MCF 10A (cell line): ENCODE results near the gene CFAP97. TPM values are rescaled to one million over a fixed set of nuclear protein-coding genes. Genes with fewer than 3 reads are reported as not detected.

ENCODE experiments used
- Bru-seq: library from RNA; stranded (reverse); fragments of 400-500 nt; gene quantifications from one replicate; lab custom pipeline; 2021; lab: Mats Ljungman, UMichigan
- BruChase-seq, 2 experiments: library from RNA; stranded (reverse); fragments of 400-500 nt; gene quantifications; one replicate each; lab custom pipeline; 2021; lab: Mats Ljungman, UMichigan
- BruUV-seq: library from RNA; stranded (reverse); fragments of 400-500 nt; replicated peaks from 2 replicates; lab custom pipeline; 2021; lab: Mats Ljungman, UMichigan
- CTCF ChIA-PET: fragments of 300-600 bp; sonication (Branson Sonifier 250); formaldehyde crosslinking; extraction: SDS; loops from one replicate; lab custom pipeline; 2021; ENCODE audit warnings: antibody characterized with exemption, inconsistent platforms; lab: Yijun Ruan, JAX
- POLR2A ChIA-PET: fragments of 300-600, 350-650 bp; sonication (Branson Sonifier 250); formaldehyde crosslinking; extraction: SDS; loops from one replicate; lab custom pipeline; 2020; ENCODE audit warnings: antibody characterized with exemption, inconsistent platforms; lab: Yijun Ruan, JAX
- DNase-seq: peaks from one replicate; pipeline ENCODE4 v3.0.0-alpha.2; 2018; ENCODE audit not compliant: unreplicated experiment
- H3K27ac Mint-ChIP-seq: one replicate; pipeline ENCODE4 v1.8.0; 2022; ENCODE audit warnings: mild to moderate bottlenecking, low read depth, mixed read lengths; ENCODE audit not compliant: unreplicated experiment
- H3K27me3 Mint-ChIP-seq: one replicate; pipeline ENCODE4 v1.8.0; 2022; ENCODE audit warnings: mixed read lengths; ENCODE audit not compliant: insufficient read depth, unreplicated experiment
- H3K36me3 Mint-ChIP-seq: one replicate; pipeline ENCODE4 v1.8.0; 2022; ENCODE audit warnings: mild to moderate bottlenecking, moderate library complexity, mixed read lengths; ENCODE audit not compliant: insufficient read depth, unreplicated experiment
- H3K4me1 Mint-ChIP-seq: one replicate; pipeline ENCODE4 v1.8.0; 2022; ENCODE audit warnings: mixed read lengths; ENCODE audit not compliant: insufficient read depth, unreplicated experiment
- H3K4me3 Mint-ChIP-seq: one replicate; pipeline ENCODE4 v1.8.0; 2022; ENCODE audit warnings: mild to moderate bottlenecking, moderate library complexity, mixed read lengths; ENCODE audit not compliant: unreplicated experiment
- H3K9me3 Mint-ChIP-seq: one replicate; pipeline ENCODE4 v1.8.0; 2022; ENCODE audit warnings: mixed read lengths; ENCODE audit not compliant: unreplicated experiment
- intact Hi-C: fragments of 100-400 bp; cut with micrococcal nuclease; formaldehyde crosslinking; loops from 2 replicates; pipeline ENCODE4 v1.14.1; 2022
- long read RNA-seq: library from polyadenylated mRNA; stranded (forward); transcript quantifications from one replicate; pipeline ENCODE4 v2.0.0, GENCODE V29; 2022
- total RNA-seq: library from RNA; stranded (reverse); gene quantifications from 2 replicates; pipeline ENCODE4 v1.2.3, GENCODE V29; 2022
- TF ChIP-seq, protein P1 (sequence below): fragments of 200-600 bp; IDR thresholded peaks from one replicate; pipeline ENCODE4 v1.8.0; 2022; ENCODE audit warnings: antibody characterized with exemption, mild to moderate bottlenecking; ENCODE audit not compliant: unreplicated experiment

The CFAP97 gene
- total RNA-seq (80.2 and 95.0 TPM in 2 replicates), Bru-seq, nascent RNA (percentile 83 among the genes with signal in this experiment), BruChase-seq, experiment 1, labeled RNA remaining after a 6-hour chase (percentile 95 among the genes with signal in this experiment), BruChase-seq, experiment 2, labeled RNA remaining after a 2-hour chase (percentile 88 among the genes with signal in this experiment)
- long read RNA-seq, full-length matches to known transcripts: 219 of 353 reads
- long read RNA-seq, partial matches to known transcripts: 12 of 353 reads
- long read RNA-seq, other reads (novel, unspliced or antisense): 122 of 353 reads

DNA sequence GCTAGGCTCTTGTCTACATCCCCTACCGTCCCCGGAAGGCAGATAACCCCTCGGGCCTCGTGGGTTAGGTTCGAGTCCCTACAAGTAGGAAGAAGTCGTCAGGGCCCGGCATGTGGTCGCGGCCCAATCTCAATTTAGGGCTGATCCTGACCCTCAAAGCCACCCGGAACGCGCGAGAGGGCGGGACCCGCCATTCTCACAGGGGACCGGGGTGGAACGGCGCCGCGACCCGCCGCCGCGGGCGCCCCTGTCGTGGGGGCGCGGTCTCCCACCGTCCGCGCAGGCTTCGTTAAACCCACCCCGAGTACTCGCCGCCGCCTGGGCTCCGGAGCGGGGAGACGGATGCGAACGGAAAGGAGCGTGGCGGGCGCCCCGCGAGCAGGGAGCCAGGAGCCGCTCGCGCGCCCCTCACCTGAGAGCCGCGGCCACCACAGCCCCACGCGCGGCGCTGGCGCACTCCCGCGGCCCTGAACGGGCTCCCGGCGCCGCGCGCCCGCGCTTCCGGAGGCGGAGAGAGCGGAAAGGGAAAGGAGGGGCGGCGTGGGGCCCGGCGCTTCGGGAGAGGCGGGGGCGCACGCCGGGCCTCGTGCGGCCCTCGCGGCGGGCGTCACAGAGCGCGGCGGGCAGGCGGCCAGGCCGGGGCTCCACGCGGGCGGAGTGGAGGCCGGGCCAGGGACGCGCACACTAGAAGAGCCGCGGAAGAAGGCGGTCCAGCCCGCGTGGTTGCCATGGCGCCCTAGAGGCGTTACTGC, at the start of gene CFAP97:
Gene CFAP97, minus strand, starts transcription at position 515 of the 752 bp plus-strand sequence. CDS start 12,804 bp downstream, outside the sequence.
- ChIA-PET POLR2A (interaction anchor here (0.6 to 2.0 kb wide), 6 partner anchors 9 to 574 kb away, joined by 3 to 25 read pairs (median 4); partner anchors contain the start of genes ANKRD37, LRP2BP and SLC25A4), CTCF (no interaction called here)
- Mint-ChIP-seq H3K9me3 (no peaks in the 10 kb centered on the region), H3K36me3 (peaks cover 5% of the 10 kb centered on the region), H3K27me3 (no peaks in the 10 kb centered on the region), H3K27ac (peak within 1 kb of the TSS; percentile 94), H3K4me3 (peak within 1 kb of the TSS; percentile 90), H3K4me1 (peaks cover 13% of the 10 kb centered on the region)
- intact Hi-C loops: loop anchor here (2.0 to 10.0 kb wide), 2 partner anchors 193 to 271 kb away; partner anchors contain the start of genes ANKRD37 and CCDC110
- DNase-seq: peak; percentile 86
- TF ChIP-seq, protein P1, sequence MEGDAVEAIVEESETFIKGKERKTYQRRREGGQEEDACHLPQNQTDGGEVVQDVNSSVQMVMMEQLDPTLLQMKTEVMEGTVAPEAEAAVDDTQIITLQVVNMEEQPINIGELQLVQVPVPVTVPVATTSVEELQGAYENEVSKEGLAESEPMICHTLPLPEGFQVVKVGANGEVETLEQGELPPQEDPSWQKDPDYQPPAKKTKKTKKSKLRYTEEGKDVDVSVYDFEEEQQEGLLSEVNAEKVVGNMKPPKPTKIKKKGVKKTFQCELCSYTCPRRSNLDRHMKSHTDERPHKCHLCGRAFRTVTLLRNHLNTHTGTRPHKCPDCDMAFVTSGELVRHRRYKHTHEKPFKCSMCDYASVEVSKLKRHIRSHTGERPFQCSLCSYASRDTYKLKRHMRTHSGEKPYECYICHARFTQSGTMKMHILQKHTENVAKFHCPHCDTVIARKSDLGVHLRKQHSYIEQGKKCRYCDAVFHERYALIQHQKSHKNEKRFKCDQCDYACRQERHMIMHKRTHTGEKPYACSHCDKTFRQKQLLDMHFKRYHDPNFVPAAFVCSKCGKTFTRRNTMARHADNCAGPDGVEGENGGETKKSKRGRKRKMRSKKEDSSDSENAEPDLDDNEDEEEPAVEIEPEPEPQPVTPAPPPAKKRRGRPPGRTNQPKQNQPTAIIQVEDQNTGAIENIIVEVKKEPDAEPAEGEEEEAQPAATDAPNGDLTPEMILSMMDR: no peak
- BruUV-seq: no TSS peak

DNA sequence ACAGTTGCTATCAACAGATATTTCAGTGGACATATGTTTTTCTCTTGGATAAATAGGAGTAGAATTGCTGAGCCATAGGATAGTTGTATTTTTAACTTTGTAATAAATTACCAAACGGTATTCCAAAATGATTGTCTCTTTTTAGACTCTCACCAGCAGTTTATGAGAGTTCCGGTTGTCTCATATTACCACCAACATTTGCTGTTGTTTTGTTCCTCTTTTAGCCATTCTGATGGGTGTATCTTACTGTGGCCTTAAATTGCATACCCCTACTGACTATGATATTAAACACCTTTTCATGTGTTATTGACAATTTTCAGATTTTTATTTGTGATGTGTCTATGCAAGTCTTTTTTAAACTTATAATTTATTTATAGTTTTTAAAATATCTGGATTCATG, 45.3 kb upstream of the CFAP97 start:
- DNase-seq: no peak
- Mint-ChIP-seq H3K9me3 (no peaks in the 10 kb centered on the region), H3K27ac (no peak overlapping the region), H3K27me3 (no peaks in the 10 kb centered on the region), H3K36me3 (peaks cover 6% of the 10 kb centered on the region), H3K4me3 (no peak overlapping the region), H3K4me1 (peaks cover 15% of the 10 kb centered on the region)
- intact Hi-C loops: no loop called here
- no TSS peak for BruUV-seq
- POLR2A ChIA-PET: no interaction called here
- CTCF ChIA-PET: no interaction called here
- TF ChIP-seq, protein P1: no peak

GRCh38 chr4:185248393-185249039, 44.7 kb upstream of the CFAP97 start:
- no peak for DNase-seq
- no peak overlapping the region for H3K27ac Mint-ChIP-seq
- ChIA-PET CTCF (no interaction called here), POLR2A (interaction anchor here (0.6 kb wide), 1 partner anchor 12 kb away, joined by 4 read pairs; no protein-coding TSS in a partner anchor)
- intact Hi-C loops: no loop called here
- H3K4me1 Mint-ChIP-seq: peaks cover 15% of the 10 kb centered on the region
- BruUV-seq: no TSS peak
- H3K4me3 Mint-ChIP-seq: no peak overlapping the region
- TF ChIP-seq, protein P1: no peak
- no peaks in the 10 kb centered on the region for H3K27me3 Mint-ChIP-seq
- no peaks in the 10 kb centered on the region for H3K9me3 Mint-ChIP-seq
- H3K36me3 Mint-ChIP-seq: peaks cover 6% of the 10 kb centered on the region
